Parathyroid adenoma (tissue), 2 donors: ENCODE results near the gene SERPINE3.

Source experiments
- H2AFZ ChIP-seq: fragments of 300-600 bp; sonication (generic); one replicate; pipeline ENCODE4 v1.7.0; 2017; ENCODE audit warnings: antibody characterized with exemption, mild to moderate bottlenecking
- H3K27ac ChIP-seq: fragments of 300-600 bp; sonication (generic); one replicate; pipeline ENCODE4 v1.7.0; 2017
- H3K27me3 ChIP-seq: fragments of 300-600 bp; sonication (generic); one replicate; pipeline ENCODE4 v1.7.0; 2017; ENCODE audit warnings: low read length; ENCODE audit not compliant: control insufficient read depth, insufficient read depth
- H3K36me3 ChIP-seq: fragments of 300-600 bp; sonication (generic); one replicate; pipeline ENCODE4 v1.7.0; 2017; ENCODE audit warnings: low read length; ENCODE audit not compliant: control insufficient read depth, insufficient read depth
- H3K4me1 ChIP-seq: fragments of 300-600 bp; sonication (generic); one replicate; pipeline ENCODE4 v1.7.0; 2017; ENCODE audit warnings: control low read depth
- H3K4me2 ChIP-seq: fragments of 300-600 bp; sonication (generic); one replicate; pipeline ENCODE4 v1.7.0; 2017; ENCODE audit warnings: low read length
- H3K4me3 ChIP-seq: fragments of 300-600 bp; sonication (generic); one replicate; pipeline ENCODE4 v1.7.0; 2017; ENCODE audit warnings: low read depth, low read length
- H3K79me2 ChIP-seq: fragments of 300-600 bp; sonication (generic); one replicate; pipeline ENCODE4 v1.7.0; 2017; ENCODE audit warnings: control low read depth
- H3K9ac ChIP-seq: fragments of 300-600 bp; sonication (generic); one replicate; pipeline ENCODE4 v1.7.0; 2017; ENCODE audit warnings: mild to moderate bottlenecking
- H3K9me3 ChIP-seq: fragments of 300-600 bp; sonication (generic); one replicate; pipeline ENCODE4 v1.7.0; 2017; ENCODE audit warnings: low read length; ENCODE audit not compliant: control insufficient read depth
- TF ChIP-seq, protein P1 (sequence below): fragments of 300-600 bp; sonication (generic); IDR thresholded peaks from one replicate; pipeline ENCODE4 v1.7.0; 2017; ENCODE audit warnings: antibody characterized with exemption, mild to moderate bottlenecking
- donor health status: primary hyperparathyroidism.

Gene SERPINE3

DNA sequence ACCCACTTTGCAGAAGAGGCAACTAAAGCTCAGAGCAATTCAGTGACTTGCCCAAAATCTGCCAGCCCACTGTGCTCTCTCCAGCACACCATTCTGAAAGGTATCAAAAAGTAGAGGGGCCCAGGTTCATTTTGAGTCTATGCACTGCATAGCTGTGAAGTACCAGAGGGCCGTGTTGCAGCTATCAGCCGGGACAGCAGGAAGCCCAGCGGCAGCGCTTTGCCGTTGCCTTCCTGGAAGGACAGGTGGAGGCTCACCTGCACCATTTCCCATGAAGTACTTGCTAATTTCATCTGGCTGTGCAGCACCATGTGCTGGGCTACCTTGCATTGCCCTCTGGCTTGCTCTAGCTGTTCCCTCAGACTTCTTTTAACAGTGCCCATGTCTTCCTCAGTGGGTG is 2.7 kb upstream of the SERPINE3 start:
- no peaks in the 10 kb centered on the region for H3K4me1 ChIP-seq
- TF ChIP-seq, protein P1, sequence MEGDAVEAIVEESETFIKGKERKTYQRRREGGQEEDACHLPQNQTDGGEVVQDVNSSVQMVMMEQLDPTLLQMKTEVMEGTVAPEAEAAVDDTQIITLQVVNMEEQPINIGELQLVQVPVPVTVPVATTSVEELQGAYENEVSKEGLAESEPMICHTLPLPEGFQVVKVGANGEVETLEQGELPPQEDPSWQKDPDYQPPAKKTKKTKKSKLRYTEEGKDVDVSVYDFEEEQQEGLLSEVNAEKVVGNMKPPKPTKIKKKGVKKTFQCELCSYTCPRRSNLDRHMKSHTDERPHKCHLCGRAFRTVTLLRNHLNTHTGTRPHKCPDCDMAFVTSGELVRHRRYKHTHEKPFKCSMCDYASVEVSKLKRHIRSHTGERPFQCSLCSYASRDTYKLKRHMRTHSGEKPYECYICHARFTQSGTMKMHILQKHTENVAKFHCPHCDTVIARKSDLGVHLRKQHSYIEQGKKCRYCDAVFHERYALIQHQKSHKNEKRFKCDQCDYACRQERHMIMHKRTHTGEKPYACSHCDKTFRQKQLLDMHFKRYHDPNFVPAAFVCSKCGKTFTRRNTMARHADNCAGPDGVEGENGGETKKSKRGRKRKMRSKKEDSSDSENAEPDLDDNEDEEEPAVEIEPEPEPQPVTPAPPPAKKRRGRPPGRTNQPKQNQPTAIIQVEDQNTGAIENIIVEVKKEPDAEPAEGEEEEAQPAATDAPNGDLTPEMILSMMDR, result no peak
- no peaks in the 10 kb centered on the region for H3K9me3 ChIP-seq
- no peaks in the 10 kb centered on the region for H3K79me2 ChIP-seq
- no peak overlapping the region for H3K4me3 ChIP-seq
- no peak overlapping the region for H2AFZ ChIP-seq
- no peak overlapping the region for H3K27ac ChIP-seq
- no peaks in the 10 kb centered on the region for H3K36me3 ChIP-seq
- H3K27me3 ChIP-seq, result no peaks in the 10 kb centered on the region
- H3K4me2 ChIP-seq, result no peak overlapping the region
- H3K9ac ChIP-seq, result no peak overlapping the region

DNA sequence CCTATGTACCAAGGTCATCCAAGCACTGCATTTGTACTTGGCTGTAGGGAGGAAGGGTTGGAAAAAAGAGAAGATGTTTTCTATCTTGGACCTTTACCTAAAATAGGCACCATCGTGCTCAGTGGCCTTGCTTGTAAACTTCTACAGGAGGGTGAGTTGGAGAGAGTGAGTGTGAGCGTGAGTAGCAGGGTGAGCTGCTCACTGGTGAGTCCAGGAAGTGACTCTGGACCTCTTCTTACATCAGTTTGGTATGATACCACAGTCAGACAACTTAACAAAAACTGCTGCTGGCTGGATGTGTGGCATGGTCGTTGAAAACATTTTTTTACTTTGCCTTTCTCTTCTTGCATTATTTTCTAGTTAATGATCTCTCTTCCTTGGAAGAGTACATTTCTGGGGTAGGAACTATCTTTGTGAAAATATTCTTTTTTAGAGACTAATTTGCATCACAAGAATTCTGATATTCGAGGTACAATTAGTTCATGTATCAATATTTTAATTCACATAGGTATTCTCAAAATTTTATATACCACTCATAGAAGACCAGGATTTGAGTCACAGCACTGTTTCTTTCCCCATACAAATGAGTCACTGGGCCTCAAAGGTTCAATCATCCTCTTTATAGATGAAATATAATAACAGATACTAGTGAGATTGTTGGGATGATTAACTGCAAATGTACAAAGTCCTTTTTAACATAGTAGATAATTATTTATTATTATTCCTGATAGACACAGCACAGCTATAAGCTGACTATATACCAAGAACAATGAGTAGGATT is 651 bp downstream of the SERPINE3 start:
- H3K4me2 ChIP-seq, result no peak overlapping the region
- H2AFZ ChIP-seq, result no peak overlapping the region
- H3K79me2 ChIP-seq, result no peaks in the 10 kb centered on the region
- no peak overlapping the region for H3K27ac ChIP-seq
- no peaks in the 10 kb centered on the region for H3K36me3 ChIP-seq
- TF ChIP-seq, protein P1, result no peak
- no peaks in the 10 kb centered on the region for H3K9me3 ChIP-seq
- H3K27me3 ChIP-seq, result no peaks in the 10 kb centered on the region
- H3K9ac ChIP-seq, result no peak overlapping the region
- no peaks in the 10 kb centered on the region for H3K4me1 ChIP-seq
- no peak overlapping the region for H3K4me3 ChIP-seq

DNA sequence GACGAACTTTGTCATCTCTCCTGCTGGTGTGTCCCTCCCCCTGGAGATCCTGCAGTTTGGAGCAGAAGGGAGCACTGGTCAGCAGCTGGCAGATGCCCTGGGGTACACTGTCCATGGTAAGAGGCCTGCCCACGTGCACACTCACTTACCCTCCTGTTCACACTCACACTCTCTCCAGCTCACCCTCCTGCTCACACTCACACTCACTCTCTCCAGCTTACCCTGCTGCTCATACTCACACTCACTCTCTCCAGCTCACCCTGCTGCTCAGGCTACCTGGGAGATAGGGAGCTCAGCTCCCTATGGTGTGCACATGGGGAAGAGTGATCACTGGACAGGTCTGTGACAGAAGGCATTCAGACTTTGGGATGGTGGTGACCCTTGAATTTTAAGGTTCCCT is 1.7 kb downstream of the SERPINE3 start:
- H3K4me2 ChIP-seq, result no peak overlapping the region
- H2AFZ ChIP-seq, result no peak overlapping the region
- no peak overlapping the region for H3K27ac ChIP-seq
- TF ChIP-seq, protein P1, result no peak
- H3K36me3 ChIP-seq, result no peaks in the 10 kb centered on the region
- no peaks in the 10 kb centered on the region for H3K27me3 ChIP-seq
- no peak overlapping the region for H3K4me3 ChIP-seq
- H3K79me2 ChIP-seq, result no peaks in the 10 kb centered on the region
- H3K9me3 ChIP-seq, result no peaks in the 10 kb centered on the region
- H3K4me1 ChIP-seq, result no peaks in the 10 kb centered on the region
- H3K9ac ChIP-seq, result no peak overlapping the region

DNA sequence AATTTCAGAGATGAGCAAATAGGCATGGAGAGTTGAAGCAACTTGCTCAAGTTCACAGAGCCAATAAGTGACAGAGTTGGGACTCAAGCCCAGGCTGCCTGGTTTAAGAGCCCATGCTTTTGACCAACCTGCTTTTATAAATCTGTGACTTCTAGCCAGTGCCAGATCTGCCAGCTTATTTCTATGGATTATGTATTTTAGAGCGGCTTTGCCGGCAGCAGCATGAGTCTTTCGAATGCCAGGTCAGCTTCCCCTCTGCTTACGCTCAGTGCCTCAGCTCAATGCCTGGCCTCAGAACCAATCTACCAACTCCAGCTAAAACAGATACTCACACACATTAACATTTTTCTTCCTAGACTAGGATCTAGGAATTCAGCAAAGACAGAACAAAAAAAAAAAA is 2.3 kb downstream of the SERPINE3 start:
- TF ChIP-seq, protein P1, result no peak
- Histone ChIP-seq H3K4me2 (no peak overlapping the region), H3K9ac (no peak overlapping the region), H3K4me1 (no peaks in the 10 kb centered on the region), H3K9me3 (no peaks in the 10 kb centered on the region), H3K79me2 (no peaks in the 10 kb centered on the region), H3K27me3 (no peaks in the 10 kb centered on the region), H2AFZ (no peak overlapping the region), H3K36me3 (no peaks in the 10 kb centered on the region), H3K27ac (no peak overlapping the region), H3K4me3 (no peak overlapping the region)

DNA sequence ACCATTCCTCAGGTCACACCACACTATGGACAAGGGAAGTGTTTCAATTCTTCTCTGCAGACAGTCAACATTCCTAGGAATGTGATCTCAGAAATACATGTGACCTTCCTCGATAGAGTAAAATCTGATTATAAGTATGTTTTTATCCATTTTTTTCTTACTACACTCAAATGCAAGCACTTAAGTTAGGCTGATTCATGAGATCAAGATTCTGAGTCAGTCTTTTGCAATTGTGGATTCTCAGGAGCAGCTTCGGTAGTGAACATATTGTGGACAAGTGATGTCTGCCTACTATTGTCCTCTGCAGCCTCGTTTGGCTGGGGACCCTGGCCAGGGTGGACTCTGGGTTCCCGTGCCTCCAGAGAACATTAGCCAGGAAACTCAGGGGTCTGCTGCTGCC is 3.2 kb downstream of the SERPINE3 start:
- TF ChIP-seq, protein P1, result no peak
- H2AFZ ChIP-seq, result no peak overlapping the region
- H3K4me3 ChIP-seq, result no peak overlapping the region
- no peak overlapping the region for H3K27ac ChIP-seq
- H3K36me3 ChIP-seq, result no peaks in the 10 kb centered on the region
- no peak overlapping the region for H3K9ac ChIP-seq
- H3K9me3 ChIP-seq, result no peaks in the 10 kb centered on the region
- H3K27me3 ChIP-seq, result no peaks in the 10 kb centered on the region
- H3K4me1 ChIP-seq, result no peaks in the 10 kb centered on the region
- no peak overlapping the region for H3K4me2 ChIP-seq
- H3K79me2 ChIP-seq, result no peaks in the 10 kb centered on the region
